Keratinocyte (primary cell): ENCODE measurements around the gene GADD45B. TPM values are rescaled to one million over a fixed set of nuclear protein-coding genes. Genes with fewer than 3 reads are reported as not detected.

Source experiments
- DNase-seq: peaks from one replicate; pipeline ENCODE4 v3.0.0-alpha.2; 2011; ENCODE audit warnings: low read depth, missing footprints, low spot score
- FAIRE-seq: peaks from 2 replicates; lab custom pipeline; 2011; peaks lifted over from hg19 to GRCh38; lab: Jason Lieb, UNC
- H2AFZ ChIP-seq: 2 replicates; pipeline ENCODE4 v1.6.0; 2012; ENCODE audit warnings: low read length, control low read depth, inconsistent platforms; ENCODE audit not compliant: control insufficient read depth
- H3K27ac ChIP-seq: 2 replicates; pipeline ENCODE4 v1.5.1; 2011; ENCODE audit warnings: low read length; ENCODE audit not compliant: control insufficient read depth, insufficient read depth
- H3K27me3 ChIP-seq: 3 replicates; pipeline ENCODE4 v1.6.0; 2011; ENCODE audit warnings: low read length; ENCODE audit not compliant: control insufficient read depth, insufficient read depth; ENCODE audit errors: extremely low read depth
- H3K36me3 ChIP-seq, 2 experiments: 2 replicates in 1 of 2; 3 replicates in 1 of 2; pipeline ENCODE4 v1.5.1; 2011; ENCODE audit warnings: low read length in 2 of 2, mild to moderate bottlenecking in 1 of 2; ENCODE audit not compliant: control insufficient read depth in 2 of 2, insufficient read depth in 2 of 2; ENCODE audit errors: extremely low read depth in 1 of 2
- H3K4me1 ChIP-seq: 3 replicates; pipeline ENCODE4 v1.5.1; 2011; ENCODE audit warnings: low read length; ENCODE audit not compliant: control insufficient read depth, insufficient read depth; ENCODE audit errors: extremely low read depth
- H3K4me2 ChIP-seq: 3 replicates; pipeline ENCODE4 v1.6.0; 2011; ENCODE audit warnings: low read depth, low read length; ENCODE audit not compliant: control insufficient read depth, insufficient read depth; ENCODE audit errors: extremely low read depth
- H3K4me3 ChIP-seq, 3 experiments: fragments of 200-600 bp in 1 of 3; sonication (generic) in 1 of 3; 2 replicates in 2 of 3; 3 replicates in 1 of 3; pipeline ENCODE4 v1.5.1; 2011 to 2016; ENCODE audit warnings: low read length in 3 of 3, mild to moderate bottlenecking in 3 of 3, control low read depth in 2 of 3, inconsistent platforms in 1 of 3, low read depth in 1 of 3, mixed read lengths in 1 of 3, mixed run types in 1 of 3, moderate library complexity in 1 of 3; ENCODE audit not compliant: control insufficient read depth in 2 of 3, insufficient read depth in 2 of 3; ENCODE audit errors: extremely low read depth in 1 of 3
- H3K79me2 ChIP-seq: 2 replicates; pipeline ENCODE4 v1.6.0; 2012; ENCODE audit warnings: low read length; ENCODE audit not compliant: control insufficient read depth, insufficient read depth
- H3K9ac ChIP-seq: 3 replicates; pipeline ENCODE4 v1.6.0; 2011; ENCODE audit warnings: low read length; ENCODE audit not compliant: control insufficient read depth, insufficient read depth; ENCODE audit errors: extremely low read depth
- H3K9me1 ChIP-seq: 3 replicates; pipeline ENCODE4 v1.6.0; 2011; ENCODE audit warnings: low read length; ENCODE audit not compliant: control insufficient read depth, insufficient read depth; ENCODE audit errors: extremely low read depth
- H3K9me3 ChIP-seq: 2 replicates; pipeline ENCODE4 v1.5.1; 2012; ENCODE audit warnings: low read depth, low read length; ENCODE audit not compliant: control insufficient read depth
- H4K20me1 ChIP-seq: 3 replicates; pipeline ENCODE4 v1.6.0; 2011; ENCODE audit warnings: low read length; ENCODE audit not compliant: control insufficient read depth, insufficient read depth; ENCODE audit errors: extremely low read depth
- CTCF ChIP-seq, 3 experiments: IDR thresholded peaks in 1 of 3; conservative IDR thresholded peaks in 1 of 3; optimal IDR thresholded peaks in 1 of 3; 2 replicates in 2 of 3; 3 replicates in 1 of 3; pipeline versions ENCODE3 to v1.5.1; 2011; ENCODE audit warnings: low read length in 3 of 3, mild to moderate bottlenecking in 3 of 3, moderate library complexity in 2 of 3, control low read depth in 1 of 3, inconsistent platforms in 1 of 3; ENCODE audit not compliant: insufficient read depth in 2 of 3; ENCODE audit errors: extremely low read depth in 1 of 3
- EZH2 ChIP-seq: IDR thresholded peaks from one replicate; pipeline ENCODE4 v1.6.1; 2012; ENCODE audit warnings: inconsistent platforms, mild to moderate bottlenecking, low read length, moderate library complexity
- dilution Hi-C: fragments of 300-500 bp; cut with MboI; formaldehyde crosslinking; loops from one replicate; pipeline ENCODE4 v1.7.0; 2020; ENCODE audit warnings: low sequenced_read_pairs; ENCODE audit not compliant: extremely low pct_ligation_motif_present
- polyA plus RNA-seq, 5 experiments: library from polyadenylated mRNA; depleted of rRNA in 3 of 5; stranded (reverse) in 3 of 5; stranded (forward) in 1 of 5; unstranded in 1 of 5; fragments of >200 nt; gene quantifications; 1 replicate in 1 of 5; 2 replicates in 3 of 5; 3 replicates in 1 of 5; pipeline versions ENCODE4 v1.2.1 to v1.2.3, GENCODE V29; 2011 to 2012; ENCODE audit warnings: missing spikeins in 2 of 5, low read depth in 1 of 5, low replicate concordance in 1 of 5

GADD45B gene
- polyA plus RNA-seq, 1 donor (not counting 4 experiments of a cell fraction or from before 2014, with no cell fraction given), result 20.6 TPM

DNA sequence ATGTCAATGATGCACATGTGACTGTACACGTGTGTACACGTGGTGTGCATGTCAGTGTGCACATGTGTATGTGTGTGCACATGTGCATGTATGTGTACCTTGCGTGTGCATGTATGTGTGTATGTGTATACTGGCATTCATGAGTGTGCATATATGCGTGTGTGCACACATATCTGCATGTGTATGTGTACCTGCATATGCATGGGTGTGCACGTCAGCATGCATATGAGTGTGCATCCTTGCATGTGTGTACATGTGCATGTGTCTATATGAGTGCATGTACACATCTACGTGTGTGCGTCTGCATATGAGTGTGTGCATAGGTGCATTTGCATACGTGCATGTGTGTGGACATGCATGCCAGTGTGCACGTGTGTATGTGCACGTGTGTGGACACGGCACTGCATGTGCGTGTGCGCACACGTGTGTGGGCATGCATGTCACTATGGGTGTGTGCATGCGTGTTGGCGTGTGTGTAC is 48.5 kb downstream of the GADD45B start:
- H3K79me2 ChIP-seq, result no peaks in the 10 kb centered on the region
- no peaks in the 10 kb centered on the region for H3K9me3 ChIP-seq
- H3K4me2 ChIP-seq, result peak overlapping the region; percentile 92
- TF ChIP-seq EZH2 (no peak), CTCF (optimal IDR thresholded peaks at IDR 0.05 in 1 of 3, IDR thresholded peaks at IDR 0.05 in 1 of 3, conservative IDR thresholded peaks at IDR 0.05 in 1 of 3; ENCODE audit: extremely low read depth in 1 of 3, insufficient read depth in 2 of 3, low read length in 3 of 3) (no peak)
- H3K4me1 ChIP-seq, result peaks cover 20% of the 10 kb centered on the region
- H3K27me3 ChIP-seq, result no peaks in the 10 kb centered on the region
- dilution Hi-C loops, result no loop called here
- H3K9me1 ChIP-seq, result no peaks in the 10 kb centered on the region
- no peaks in the 10 kb centered on the region for H4K20me1 ChIP-seq
- H2AFZ ChIP-seq, result no peak overlapping the region
- H3K36me3 ChIP-seq, result no peaks in the 10 kb centered on the region
- peak overlapping the region in 1 of 3 experiments; percentile 25 for H3K4me3 ChIP-seq
- H3K27ac ChIP-seq, result no peak overlapping the region
- DNase-seq (no peak), FAIRE-seq (no peak)
- H3K9ac ChIP-seq, result no peak overlapping the region

DNA sequence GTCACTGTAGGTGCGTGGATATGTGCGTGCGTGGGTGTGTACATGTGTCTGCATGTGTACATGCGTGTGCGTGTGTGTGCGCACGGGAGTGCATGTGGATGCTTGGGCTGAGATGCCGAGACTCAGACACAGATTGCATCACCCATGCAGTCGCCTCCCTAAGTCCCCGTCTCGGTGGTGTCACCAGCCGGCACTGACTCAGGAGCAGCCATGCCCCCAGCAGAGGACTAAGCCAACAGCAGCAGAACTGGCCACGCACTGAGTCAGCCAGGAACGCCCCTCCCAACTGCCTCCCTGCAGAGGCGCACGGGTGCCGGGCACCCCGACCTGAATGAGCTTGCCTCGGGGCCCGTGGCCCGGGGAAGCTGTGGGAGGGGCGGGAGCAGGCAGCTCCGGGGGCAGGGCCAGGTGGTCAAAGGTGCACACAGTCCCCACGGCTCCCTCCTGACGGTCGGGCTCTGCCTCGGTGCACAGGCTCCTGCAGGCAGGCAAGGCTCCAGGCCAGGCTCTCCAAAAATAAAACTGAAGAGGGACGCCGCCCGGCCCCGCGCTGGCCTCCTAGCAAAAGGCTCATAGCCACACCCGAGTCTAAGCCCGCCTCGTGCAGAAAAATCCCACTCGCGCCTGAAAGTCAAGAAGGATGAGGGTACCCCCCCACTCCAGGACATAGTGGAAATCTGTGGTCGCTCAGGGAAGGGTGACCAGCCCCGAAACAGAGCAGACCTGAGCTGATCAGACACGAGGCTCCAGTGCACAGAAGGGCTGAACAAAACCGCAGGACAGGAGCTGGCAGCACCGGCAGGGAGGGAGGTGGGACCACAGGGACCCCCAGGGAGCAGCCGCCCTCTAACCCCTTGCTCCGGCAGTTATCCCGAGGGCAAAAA is 49.2 kb downstream of the GADD45B start:
- Histone ChIP-seq H3K4me1 (peaks cover 26% of the 10 kb centered on the region), H3K27me3 (no peaks in the 10 kb centered on the region), H3K36me3 (no peaks in the 10 kb centered on the region), H3K4me2 (peak overlapping the region; percentile 92), H3K27ac (peak overlapping the region; percentile 43), H4K20me1 (no peaks in the 10 kb centered on the region), H3K79me2 (no peaks in the 10 kb centered on the region), H3K9ac (peak overlapping the region; percentile 69), H3K9me3 (no peaks in the 10 kb centered on the region), H3K4me3 (peak overlapping the region; percentile 15 to 67 (median 55)), H3K9me1 (no peaks in the 10 kb centered on the region), H2AFZ (peak overlapping the region; percentile 68)
- TF ChIP-seq CTCF (optimal IDR thresholded peaks at IDR 0.05 in 1 of 3, IDR thresholded peaks at IDR 0.05 in 1 of 3, conservative IDR thresholded peaks at IDR 0.05 in 1 of 3; ENCODE audit: extremely low read depth in 1 of 3, insufficient read depth in 2 of 3, low read length in 3 of 3), result no peak
- no peak for TF ChIP-seq EZH2
- dilution Hi-C loops, result no loop called here
- DNase-seq (peak; percentile 72), FAIRE-seq (peak; percentile 81)
